ENCODE data around the gene ABCC1.

DNA sequence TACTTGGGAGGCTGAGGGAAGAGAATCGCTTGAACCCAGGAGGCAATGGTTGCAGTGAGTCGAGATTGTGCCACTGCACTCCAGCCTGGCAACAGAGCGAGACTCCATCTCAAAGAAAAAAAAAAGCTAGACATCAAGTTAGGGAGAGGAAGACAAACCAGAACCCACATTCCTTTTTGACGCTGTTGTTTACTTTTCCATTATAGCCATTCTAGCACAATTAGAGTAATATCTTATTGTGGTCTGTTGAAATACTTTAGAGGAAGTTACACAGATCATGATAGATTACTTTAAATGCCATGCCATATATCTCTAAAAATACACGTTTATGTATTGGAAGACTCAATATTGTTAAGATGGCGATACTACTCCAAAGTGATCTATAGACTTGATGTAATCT, 16.5 kb upstream of the ABCC1 start:
- TF ChIP-seq CTCF (conservative IDR thresholded peaks at IDR 0.05; ENCODE audit: low read length): no peak
- TF ChIP-seq EZH2phosphoT487 (IDR thresholded peaks at IDR 0.05; ENCODE audit: borderline replicate concordance): no peak

All from Loucy (cell line).